Measurements from ENCODE around the gene ZYX. TPM values are rescaled to one million over a fixed set of nuclear protein-coding genes. Genes with fewer than 3 reads are reported as not detected.

Gene ZYX
- total and polyA plus RNA-seq, 9 of the 15 experiments (the other 6 are each of a cell fraction or from before 2014, with no cell fraction given): 1.8 to 130 (median 15.7) TPM

- WGBS (ENCODE audit: insufficient coverage, low coverage, missing lambda C conversion rate): 22% methylated on average over 14 of the region's 14 CpGs
- BruUV-seq (replicated peaks): no TSS peak
- Histone ChIP-seq H3K79me2 (ENCODE audit: control insufficient read depth, insufficient read depth, low read length) (no peaks in the 10 kb centered on the region), H3K9me3 (replicated peaks; ENCODE audit: control insufficient read depth, insufficient read depth, low read depth, low read length) (no peaks in the 10 kb centered on the region), H3K9ac (ENCODE audit: insufficient read depth in 1 of 2, low read depth in 2 of 2, low read length in 2 of 2) (no peak overlapping the region), H3K27me3 (ENCODE audit: control insufficient read depth in 2 of 2, insufficient read depth in 2 of 2, low read length in 2 of 2) (peaks cover 19 to 52% of the 10 kb centered on the region in 2 experiments; a peak in 4 of 5 replicates), H3K4me2 (ENCODE audit: insufficient read depth, low read length) (no peak overlapping the region), H3K4me1 (replicated peaks in 1 of 2; ENCODE audit: control insufficient read depth in 2 of 2, insufficient read depth in 2 of 2, low read length in 2 of 2) (peaks cover 0 to 15% of the 10 kb centered on the region in 2 experiments; a peak in 2 of 5 replicates), H2AFZ (ENCODE audit: low read depth, low read length) (no peak overlapping the region), H3K9me1 (ENCODE audit: control insufficient read depth, insufficient read depth, low read length) (peaks cover 8% of the 10 kb centered on the region), H3K27ac (ENCODE audit: extremely low read depth, low read depth, low read length) (no peak overlapping the region), H3K4me3 (no peak overlapping the region), H3K36me3 (ENCODE audit: control insufficient read depth, insufficient read depth, low read length) (peaks cover 33% of the 10 kb centered on the region; the same call in 2 of the 3 replicates), H4K20me1 (replicated peaks; ENCODE audit: control insufficient read depth, insufficient read depth, low read length) (peaks cover 25% of the 10 kb centered on the region)
- in situ Hi-C loops (cut with MboI) (no loop called here), intact Hi-C loops (cut with micrococcal nuclease) (no loop called here)
- DNase-seq (ENCODE audit: extremely low read depth in 1 of 4, low spot score in 3 of 4) (peak in 2 of 4 experiments; percentile 31 to 36), FAIRE-seq (no peak), ATAC-seq (no peak)
- ChIA-PET POLR2A (interaction anchor here (0.9 to 9.7 kb wide), 8 partner anchors 9 to 41 kb away, joined by 3 to 131 read pairs (median 6); partner anchors contain the start of genes EPHA1 and ZYX), CTCF (ENCODE audit: low intra/inter-chr PET ratio) (no interaction called here)
- TF ChIP-seq KLF13 (tag; IDR thresholded peaks at IDR 0.05; ENCODE audit: borderline replicate concordance, low read depth) (no peak), U2AF1 (optimal IDR thresholded peaks at IDR 0.05; ENCODE audit: low read depth, low read length) (no peak), MAZ (CRISPR knock-in tag; conservative IDR thresholded peaks at IDR 0.05 in 1 of 2, IDR thresholded peaks at IDR 0.05 in 1 of 2) (no peak), FOXM1 (IDR thresholded peaks at IDR 0.05; ENCODE audit: low read depth) (no peak), FOXM1 (CRISPR knock-in tag; IDR thresholded peaks at IDR 0.05; ENCODE audit: low read depth) (no peak), TOE1 (IDR thresholded peaks at IDR 0.05; ENCODE audit: borderline replicate concordance) (no peak), TOE1 (CRISPR knock-in tag; IDR thresholded peaks at IDR 0.05; ENCODE audit: borderline replicate concordance, low read depth) (no peak), SAFB (IDR thresholded peaks at IDR 0.05; ENCODE audit: borderline replicate concordance, low read depth, low read length) (no peak), GTF2E2 (tag; IDR thresholded peaks at IDR 0.05) (no peak), ZFX (CRISPR knock-in tag; IDR thresholded peaks at IDR 0.05) (no peak), BRCA1 (IDR thresholded peaks at IDR 0.05) (no peak), BRCA1 (CRISPR knock-in tag; IDR thresholded peaks at IDR 0.05) (no peak), NKRF (IDR thresholded peaks at IDR 0.05; ENCODE audit: borderline replicate concordance) (no peak), NFIC (IDR thresholded peaks at IDR 0.05) (peak; percentile 77)
- TF ChIP-seq, protein P1, sequence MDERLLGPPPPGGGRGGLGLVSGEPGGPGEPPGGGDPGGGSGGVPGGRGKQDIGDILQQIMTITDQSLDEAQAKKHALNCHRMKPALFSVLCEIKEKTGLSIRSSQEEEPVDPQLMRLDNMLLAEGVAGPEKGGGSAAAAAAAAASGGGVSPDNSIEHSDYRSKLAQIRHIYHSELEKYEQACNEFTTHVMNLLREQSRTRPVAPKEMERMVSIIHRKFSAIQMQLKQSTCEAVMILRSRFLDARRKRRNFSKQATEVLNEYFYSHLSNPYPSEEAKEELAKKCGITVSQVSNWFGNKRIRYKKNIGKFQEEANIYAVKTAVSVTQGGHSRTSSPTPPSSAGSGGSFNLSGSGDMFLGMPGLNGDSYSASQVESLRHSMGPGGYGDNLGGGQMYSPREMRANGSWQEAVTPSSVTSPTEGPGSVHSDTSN (CRISPR knock-in tag; IDR thresholded peaks at IDR 0.05; ENCODE audit: low read depth): no peak
- TF ChIP-seq, protein P1 (tag; conservative IDR thresholded peaks at IDR 0.05; ENCODE audit: low read depth): no peak
Observed at GRCh38 chr7:143393267-143394041, 12.3 kb downstream of the ZYX start.

Data from K562 (cell line).